ENCODE measurements around the gene GCSH.

Gene GCSH

GRCh38 chr16:81060576-81061306 lies 35.5 kb downstream of the GCSH start:
- no peak for DNase-seq (ENCODE audit: low read depth)
- no peak for TF ChIP-seq CTCF (conservative IDR thresholded peaks at IDR 0.05; ENCODE audit: control insufficient read depth, insufficient read depth, low read depth, low read length)
- H3K4me3 ChIP-seq (ENCODE audit: control insufficient read depth, low read depth, low read length): no peak overlapping the region

GRCh38 chr16:81053761-81054160 lies 42.4 kb downstream of the GCSH start:
- H3K4me3 ChIP-seq (ENCODE audit: control insufficient read depth, low read depth, low read length): no peak overlapping the region
- DNase-seq (ENCODE audit: low read depth): no peak
- no peak for TF ChIP-seq CTCF (conservative IDR thresholded peaks at IDR 0.05; ENCODE audit: control insufficient read depth, insufficient read depth, low read depth, low read length)

GRCh38 chr16:81042821-81043220 lies 53.4 kb downstream of the GCSH start:
- no peak for DNase-seq (ENCODE audit: low read depth)
- H3K4me3 ChIP-seq (ENCODE audit: control insufficient read depth, low read depth, low read length): no peak overlapping the region
- TF ChIP-seq CTCF (conservative IDR thresholded peaks at IDR 0.05; ENCODE audit: control insufficient read depth, insufficient read depth, low read depth, low read length): no peak

GRCh38 chr16:81041696-81042095 lies 54.5 kb downstream of the GCSH start:
- no peak for TF ChIP-seq CTCF (conservative IDR thresholded peaks at IDR 0.05; ENCODE audit: control insufficient read depth, insufficient read depth, low read depth, low read length)
- no peak overlapping the region for H3K4me3 ChIP-seq (ENCODE audit: control insufficient read depth, low read depth, low read length)
- DNase-seq (ENCODE audit: low read depth): no peak

GRCh38 chr16:81040842-81041241 lies 55.4 kb downstream of the GCSH start:
- TF ChIP-seq CTCF (conservative IDR thresholded peaks at IDR 0.05; ENCODE audit: control insufficient read depth, insufficient read depth, low read depth, low read length): no peak
- DNase-seq (ENCODE audit: low read depth): no peak
- no peak overlapping the region for H3K4me3 ChIP-seq (ENCODE audit: control insufficient read depth, low read depth, low read length)

- no peak for TF ChIP-seq CTCF (conservative IDR thresholded peaks at IDR 0.05; ENCODE audit: control insufficient read depth, insufficient read depth, low read depth, low read length)
- no peak for DNase-seq (ENCODE audit: low read depth)
Measured at GRCh38 chr16:81040131-81040530, 56.1 kb downstream of the GCSH start.

More at GRCh38 chr16:81040131-81040530, 56.1 kb downstream of the GCSH start:
- H3K4me3 ChIP-seq (ENCODE audit: control insufficient read depth, low read depth, low read length): no peak overlapping the region
